HepG2 (cell line): ENCODE results near the gene JOSD2. TPM values are rescaled to one million over a fixed set of nuclear protein-coding genes. Genes with fewer than 3 reads are reported as not detected.

Experiments used
- ATF2 ChIP-seq: sonication (generic); formaldehyde crosslinking; IDR thresholded peaks from 2 replicates; pipeline ENCODE4 v1.4.0; 2020; ENCODE audit warnings: missing genetic modification reagents
- GMEB1 ChIP-seq: sonication (generic); formaldehyde crosslinking; IDR thresholded peaks from 2 replicates; pipeline ENCODE4 v1.5.1; 2020; ENCODE audit warnings: missing genetic modification reagents, mild to moderate bottlenecking, borderline replicate concordance
- GZF1 ChIP-seq: sonication (generic); formaldehyde crosslinking; IDR thresholded peaks from 2 replicates; pipeline ENCODE4 v1.5.1; 2020; ENCODE audit warnings: mild to moderate bottlenecking, missing genetic modification reagents
- HMGXB4 ChIP-seq, 2 experiments: sonication (generic) in 1 of 2; formaldehyde crosslinking in 1 of 2; IDR thresholded peaks; 2 replicates each; pipeline versions ENCODE4 v1.4.0 to v1.6.1; 2018 to 2020; ENCODE audit warnings: missing genetic modification reagents in 2 of 2, borderline replicate concordance in 1 of 2, low read depth in 1 of 2, mild to moderate bottlenecking in 1 of 2, missing biosample characterization in 1 of 2
- IKZF5 ChIP-seq: IDR thresholded peaks from 2 replicates; pipeline ENCODE4 v1.6.1; 2018; ENCODE audit warnings: missing genetic modification reagents, mild to moderate bottlenecking, missing compliant biosample characterization
- PHF20 ChIP-seq: sonication (generic); formaldehyde crosslinking; IDR thresholded peaks from 2 replicates; pipeline ENCODE4 v1.5.0; 2020; ENCODE audit warnings: mild to moderate bottlenecking, missing genetic modification reagents
- RFX1 ChIP-seq: fragments of 450-650 bp; IDR thresholded peaks from 2 replicates; pipeline ENCODE4 v1.6.1; 2017
- SMAD9 ChIP-seq: sonication (generic); formaldehyde crosslinking; IDR thresholded peaks from 2 replicates; pipeline ENCODE4 v1.5.1; 2020; ENCODE audit warnings: mild to moderate bottlenecking, missing genetic modification reagents
- TRIM24 ChIP-seq: sonication (generic); formaldehyde crosslinking; IDR thresholded peaks from 2 replicates; pipeline ENCODE4 v1.8.0; 2022; ENCODE audit warnings: mild to moderate bottlenecking, missing genetic modification reagents
- YY1 ChIP-seq: IDR thresholded peaks from 2 replicates; pipeline ENCODE4 v1.6.1; 2011; ENCODE audit warnings: low read length, low read depth, moderate library complexity, mild to moderate bottlenecking; ENCODE audit not compliant: insufficient read depth, insufficient replicate concordance
- ZFP91 ChIP-seq: sonication (generic); formaldehyde crosslinking; IDR thresholded peaks from 2 replicates; pipeline ENCODE4 v1.9.0; 2022; ENCODE audit warnings: missing genetic modification reagents, mild to moderate bottlenecking, borderline replicate concordance
- ZFX ChIP-seq: sonication (generic); formaldehyde crosslinking; IDR thresholded peaks from 2 replicates; pipeline ENCODE4 v1.4.0; 2020; ENCODE audit warnings: mild to moderate bottlenecking, low read depth, missing genetic modification reagents, moderate library complexity
- ZMYM4 ChIP-seq: sonication (generic); formaldehyde crosslinking; IDR thresholded peaks from 2 replicates; pipeline ENCODE4 v1.8.1; 2023; ENCODE audit warnings: mild to moderate bottlenecking, missing genetic modification reagents
- ZNF18 ChIP-seq: sonication (generic); formaldehyde crosslinking; IDR thresholded peaks from 2 replicates; pipeline ENCODE4 v1.8.0; 2022; ENCODE audit warnings: mild to moderate bottlenecking, missing genetic modification reagents; ENCODE audit not compliant: insufficient replicate concordance
- ZNF235 ChIP-seq: sonication (generic); formaldehyde crosslinking; IDR thresholded peaks from 2 replicates; pipeline ENCODE4 v1.8.1; 2023; ENCODE audit warnings: mild to moderate bottlenecking, missing genetic modification reagents, borderline replicate concordance
- ZNF468 ChIP-seq: sonication (generic); formaldehyde crosslinking; IDR thresholded peaks from 2 replicates; pipeline ENCODE4 v1.8.0; 2022; ENCODE audit warnings: mild to moderate bottlenecking, moderate library complexity, missing genetic modification reagents
- ZNF530 ChIP-seq: sonication (generic); formaldehyde crosslinking; IDR thresholded peaks from 2 replicates; pipeline ENCODE4 v1.5.0; 2020; ENCODE audit warnings: low read depth, mild to moderate bottlenecking, missing genetic modification reagents
- ZNF670 ChIP-seq: sonication (generic); formaldehyde crosslinking; IDR thresholded peaks from 2 replicates; pipeline ENCODE4 v1.8.0; 2022; ENCODE audit warnings: mild to moderate bottlenecking, missing genetic modification reagents, borderline replicate concordance
- polyA plus RNA-seq, 8 experiments: library from polyadenylated mRNA; depleted of rRNA in 3 of 8; stranded (reverse) in 7 of 8; unstranded in 1 of 8; fragments of >200 nt; fragmentation: Illumina TruSeq in 4 of 8; extraction: Trizol in 4 of 8; gene quantifications; 2 replicates each; pipeline versions ENCODE4 v1.2.1 to v1.2.3, GENCODE V29; 2011 to 2016; ENCODE audit warnings: low read depth in 4 of 8, missing spikeins in 1 of 8, mixed read lengths in 1 of 8; ENCODE audit not compliant: insufficient read depth in 1 of 8
- total RNA-seq, 5 experiments: library from RNA; depleted of rRNA; stranded (reverse); fragments of >200 nt; fragmentation: Illumina TruSeq; extraction: Trizol; gene quantifications; 2 replicates each; pipeline ENCODE4 v1.2.3, GENCODE V29; 2016; ENCODE audit warnings: low read depth in 1 of 5

The JOSD2 gene
- total and polyA plus RNA-seq, 2 of the 13 experiments (the other 11 are each of a cell fraction or from before 2014, with no cell fraction given): 2.0 to 4.1 TPM

- TF ChIP-seq GMEB1 (CRISPR knock-in tag) (peak; percentile 72; the same call in 1 of the 2 replicates), ZNF670 (CRISPR knock-in tag) (peak; percentile 61; the same call in 1 of the 2 replicates), TRIM24 (CRISPR knock-in tag) (no peak), ZNF530 (no peak), HMGXB4 (CRISPR knock-in tag; IDR thresholded peaks at IDR 0.05; ENCODE audit: borderline replicate concordance in 1 of 2, low read depth in 1 of 2) (0 out of 4 replicates have a peak, but pooled peaks of 1 of the 2 experiments have one; percentile 18), SMAD9 (CRISPR knock-in tag) (no peak), ATF2 (CRISPR knock-in tag) (0 out of 2 replicates have a peak, but pooled peaks have one; percentile 43), ZNF18 (CRISPR knock-in tag) (peak; percentile 38), ZNF468 (CRISPR knock-in tag) (no peak), ZMYM4 (CRISPR knock-in tag) (peak; percentile 42; the same call in 1 of the 2 replicates), PHF20 (CRISPR knock-in tag) (peak; percentile 52), YY1 (peak; percentile 61), ZFX (CRISPR knock-in tag) (peak; percentile 88), GZF1 (CRISPR knock-in tag) (no peak), ZFP91 (peak; percentile 73; the same call in 1 of the 2 replicates), IKZF5 (CRISPR knock-in tag) (peak; percentile 17; the same call in 1 of the 2 replicates), RFX1 (no peak; the same call in 1 of the 2 replicates), ZNF235 (CRISPR knock-in tag) (0 out of 2 replicates have a peak, but pooled peaks have one; percentile 49)
Measured at GRCh38 chr19:50511069-50511822, at the start of gene JOSD2 (continued).
